Measurements from ENCODE around the gene FCN3.

FCN3 gene

GRCh38 chr1:27374362-27375086 is at the start of gene FCN3:
Gene FCN3 (minus strand): TSS chr1:27374824. CDS start chr1:27374818, 6 bp downstream.
- Histone ChIP-seq H3K9ac (ENCODE audit: low read length in 5 of 5) (no peak within 1 kb of the TSS), H3K36me3 (ENCODE audit: control insufficient read depth in 5 of 5, insufficient read depth in 5 of 5, low read length in 5 of 5) (no peaks in the 10 kb centered on the region), H3K9me3 (ENCODE audit: control insufficient read depth in 5 of 5, low read length in 5 of 5) (no peaks in the 10 kb centered on the region), H3K4me1 (ENCODE audit: control insufficient read depth in 5 of 5, insufficient read depth in 5 of 5, low read length in 5 of 5) (peaks cover 0 to 43% (median 4%) of the 10 kb centered on the region in 5 donors), H3K27me3 (ENCODE audit: control insufficient read depth in 5 of 5, insufficient read depth in 4 of 5, low read length in 5 of 5) (no peaks in the 10 kb centered on the region), H3K4me3 (ENCODE audit: low read depth in 1 of 5, low read length in 5 of 5) (no peak within 1 kb of the TSS), H3K27ac (ENCODE audit: low read depth, low read length) (no peak within 1 kb of the TSS)

DNA sequence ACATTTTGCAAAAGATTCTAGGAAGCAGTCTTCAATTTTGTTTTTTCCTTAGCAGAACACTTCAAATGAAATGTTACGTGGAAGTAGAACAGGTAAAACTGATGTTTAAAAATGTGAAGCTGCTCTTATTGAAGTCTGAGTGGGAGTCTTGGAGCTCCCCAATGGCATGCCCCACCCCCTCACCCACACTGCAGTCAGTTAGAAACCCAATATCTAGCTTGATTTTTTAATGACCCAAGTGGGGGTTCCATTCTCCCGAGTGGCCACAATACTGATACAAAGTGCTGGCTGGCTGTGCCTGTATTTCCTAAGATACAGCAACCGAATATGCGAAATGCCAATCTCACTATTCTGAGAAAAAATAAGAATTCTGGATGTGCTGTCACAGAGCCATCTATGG is 49.1 kb upstream of the FCN3 start:
- H3K27ac ChIP-seq (ENCODE audit: low read depth, low read length): peak overlapping the region; percentile 8
- no peaks in the 10 kb centered on the region for H3K9me3 ChIP-seq (ENCODE audit: control insufficient read depth in 5 of 5, low read length in 5 of 5)
- H3K27me3 ChIP-seq (ENCODE audit: control insufficient read depth in 5 of 5, insufficient read depth in 4 of 5, low read length in 5 of 5): no peaks in the 10 kb centered on the region
- H3K36me3 ChIP-seq (ENCODE audit: control insufficient read depth in 5 of 5, insufficient read depth in 5 of 5, low read length in 5 of 5): peaks cover 3 to 28% (median 14%) of the 10 kb centered on the region in 5 donors
- H3K9ac ChIP-seq (ENCODE audit: low read length in 5 of 5): no peak overlapping the region
- H3K4me1 ChIP-seq (ENCODE audit: control insufficient read depth in 5 of 5, insufficient read depth in 5 of 5, low read length in 5 of 5): peaks cover 7 to 59% (median 45%) of the 10 kb centered on the region in 5 donors
- H3K4me3 ChIP-seq (ENCODE audit: low read depth in 1 of 5, low read length in 5 of 5): no peak overlapping the region

DNA sequence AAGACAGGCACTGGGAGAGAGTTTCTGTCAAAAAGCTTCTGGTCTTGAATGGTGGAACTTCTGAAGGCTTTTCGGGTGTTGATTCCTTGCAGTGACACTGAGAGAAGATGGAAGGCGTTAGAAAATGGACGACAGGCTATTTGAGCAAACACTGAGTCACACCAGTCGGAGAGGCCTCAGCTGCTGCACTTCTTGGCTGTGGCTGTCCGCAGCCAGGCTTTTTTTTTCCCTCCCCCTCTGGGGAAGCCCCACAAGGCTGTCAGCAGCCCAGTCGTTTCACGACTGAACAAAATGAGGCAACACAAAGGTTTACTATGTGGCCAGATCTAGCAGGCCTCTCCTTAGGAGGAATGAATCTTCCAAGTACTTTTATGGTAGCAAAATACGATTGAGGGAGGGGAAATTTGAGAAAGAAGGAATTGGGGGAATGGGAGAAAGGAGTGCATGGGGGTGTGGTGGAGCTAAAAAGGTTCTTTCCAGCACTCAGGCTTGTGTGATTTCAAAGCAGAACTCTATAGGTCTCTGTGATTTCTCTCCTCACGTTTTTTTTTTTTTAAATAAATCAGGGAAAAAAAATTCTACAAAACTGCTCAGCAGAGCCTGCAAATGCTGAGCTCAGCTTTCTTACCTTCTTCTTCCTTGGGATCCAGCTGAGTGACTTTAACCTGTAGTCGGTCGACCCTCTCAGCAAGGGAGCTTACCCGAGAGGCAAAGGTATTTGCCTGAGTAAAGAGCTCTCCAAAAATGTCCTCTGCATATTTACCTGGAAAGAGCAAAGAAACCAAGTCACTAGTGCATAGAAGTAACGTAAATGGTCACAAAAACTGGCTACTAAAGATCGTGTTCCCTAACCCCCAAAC is 43.9 kb upstream of the FCN3 start:
- H3K4me3 ChIP-seq (ENCODE audit: low read depth in 1 of 5, low read length in 5 of 5): no peak overlapping the region
- H3K4me1 ChIP-seq (ENCODE audit: control insufficient read depth in 5 of 5, insufficient read depth in 5 of 5, low read length in 5 of 5): peaks cover 8 to 69% (median 62%) of the 10 kb centered on the region in 5 donors
- H3K27me3 ChIP-seq (ENCODE audit: control insufficient read depth in 5 of 5, insufficient read depth in 4 of 5, low read length in 5 of 5): no peaks in the 10 kb centered on the region
- no peaks in the 10 kb centered on the region for H3K9me3 ChIP-seq (ENCODE audit: control insufficient read depth in 5 of 5, low read length in 5 of 5)
- peaks cover 24 to 50% (median 42%) of the 10 kb centered on the region in 5 donors for H3K36me3 ChIP-seq (ENCODE audit: control insufficient read depth in 5 of 5, insufficient read depth in 5 of 5, low read length in 5 of 5)
- peak overlapping the region; percentile 79 for H3K27ac ChIP-seq (ENCODE audit: low read depth, low read length)
- H3K9ac ChIP-seq (ENCODE audit: low read length in 5 of 5): peak overlapping the region in 4 of 5 donors; percentile 31 to 62 (median 52)

DNA sequence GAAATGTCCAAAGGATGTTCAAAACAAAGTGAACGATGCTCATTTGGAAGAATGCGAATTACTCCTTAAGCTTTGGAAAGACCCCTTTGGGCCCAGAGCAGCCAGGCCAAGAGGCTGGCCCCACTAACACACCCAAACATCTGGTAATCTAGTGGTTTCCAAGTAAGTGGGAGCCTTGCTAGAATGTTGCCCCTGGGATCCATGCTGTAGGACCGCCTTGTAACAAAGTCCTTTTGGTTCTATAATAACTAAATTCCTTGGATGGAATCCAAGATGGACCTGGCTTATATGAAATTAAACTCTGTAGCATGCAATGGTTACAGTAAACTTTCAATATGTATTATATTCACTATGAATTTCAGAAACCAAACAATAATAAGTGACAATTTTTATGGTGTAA is 43.1 kb upstream of the FCN3 start:
- H3K9me3 ChIP-seq (ENCODE audit: control insufficient read depth in 5 of 5, low read length in 5 of 5): no peaks in the 10 kb centered on the region
- H3K36me3 ChIP-seq (ENCODE audit: control insufficient read depth in 5 of 5, insufficient read depth in 5 of 5, low read length in 5 of 5): peaks cover 25 to 59% (median 50%) of the 10 kb centered on the region in 5 donors
- H3K27ac ChIP-seq (ENCODE audit: low read depth, low read length): peak overlapping the region; percentile 79
- H3K4me3 ChIP-seq (ENCODE audit: low read depth in 1 of 5, low read length in 5 of 5): no peak overlapping the region
- H3K9ac ChIP-seq (ENCODE audit: low read length in 5 of 5): peak overlapping the region in 2 of 5 donors; percentile 62
- no peaks in the 10 kb centered on the region for H3K27me3 ChIP-seq (ENCODE audit: control insufficient read depth in 5 of 5, insufficient read depth in 4 of 5, low read length in 5 of 5)
- H3K4me1 ChIP-seq (ENCODE audit: control insufficient read depth in 5 of 5, insufficient read depth in 5 of 5, low read length in 5 of 5): peaks cover 8 to 71% (median 67%) of the 10 kb centered on the region in 5 donors

DNA sequence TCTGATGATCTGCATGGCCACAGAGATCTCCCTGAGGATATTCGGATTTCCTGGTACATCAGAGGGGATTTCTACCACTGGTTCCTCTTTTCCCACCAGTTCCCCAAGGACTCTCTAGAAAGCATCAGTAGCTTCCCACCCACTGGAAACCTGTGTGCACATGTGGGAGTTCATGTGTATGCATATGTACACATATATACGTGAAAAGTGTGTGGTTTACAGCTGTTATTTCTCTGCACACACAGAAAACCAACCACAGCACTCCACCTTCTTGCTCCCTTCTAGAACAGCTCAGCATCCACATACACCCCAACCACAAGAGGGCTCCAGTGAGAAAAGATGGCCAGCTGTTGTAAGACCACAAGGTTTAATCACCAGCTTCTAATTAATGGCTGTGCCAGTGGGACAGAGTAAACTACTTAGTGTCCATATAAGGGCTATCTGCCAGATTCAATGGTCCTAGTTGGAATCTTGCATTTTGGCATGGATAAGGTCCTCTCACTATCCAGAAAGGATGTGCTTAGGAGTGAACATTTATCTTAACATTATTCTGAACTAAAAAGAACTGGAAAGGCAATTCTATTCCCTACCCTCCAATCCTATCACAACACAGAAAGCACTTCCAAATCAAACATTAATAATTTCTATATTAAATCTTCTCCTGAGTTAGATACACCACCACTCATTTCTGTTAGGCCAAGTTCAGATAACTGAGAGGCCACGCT is 41.9 kb upstream of the FCN3 start:
- peaks cover 8 to 74% (median 65%) of the 10 kb centered on the region in 5 donors for H3K4me1 ChIP-seq (ENCODE audit: control insufficient read depth in 5 of 5, insufficient read depth in 5 of 5, low read length in 5 of 5)
- peaks cover 25 to 69% (median 61%) of the 10 kb centered on the region in 5 donors for H3K36me3 ChIP-seq (ENCODE audit: control insufficient read depth in 5 of 5, insufficient read depth in 5 of 5, low read length in 5 of 5)
- no peaks in the 10 kb centered on the region for H3K27me3 ChIP-seq (ENCODE audit: control insufficient read depth in 5 of 5, insufficient read depth in 4 of 5, low read length in 5 of 5)
- no peaks in the 10 kb centered on the region for H3K9me3 ChIP-seq (ENCODE audit: control insufficient read depth in 5 of 5, low read length in 5 of 5)
- peak overlapping the region; percentile 79 for H3K27ac ChIP-seq (ENCODE audit: low read depth, low read length)
- H3K9ac ChIP-seq (ENCODE audit: low read length in 5 of 5): peak overlapping the region in 2 of 5 donors; percentile 10 to 62
- H3K4me3 ChIP-seq (ENCODE audit: low read depth in 1 of 5, low read length in 5 of 5): no peak overlapping the region

- Histone ChIP-seq H3K9ac (ENCODE audit: low read length in 5 of 5) (peak overlapping the region in 1 of 5 donors; percentile 40), H3K4me3 (ENCODE audit: low read depth in 1 of 5, low read length in 5 of 5) (no peak overlapping the region), H3K27ac (ENCODE audit: low read depth, low read length) (peak overlapping the region; percentile 64), H3K4me1 (ENCODE audit: control insufficient read depth in 5 of 5, insufficient read depth in 5 of 5, low read length in 5 of 5) (peaks cover 8 to 69% (median 62%) of the 10 kb centered on the region in 5 donors), H3K27me3 (ENCODE audit: control insufficient read depth in 5 of 5, insufficient read depth in 4 of 5, low read length in 5 of 5) (no peaks in the 10 kb centered on the region), H3K9me3 (ENCODE audit: control insufficient read depth in 5 of 5, low read length in 5 of 5) (no peaks in the 10 kb centered on the region), H3K36me3 (ENCODE audit: control insufficient read depth in 5 of 5, insufficient read depth in 5 of 5, low read length in 5 of 5) (peaks cover 35 to 91% (median 85%) of the 10 kb centered on the region in 5 donors)
Observed at GRCh38 chr1:27414091-27414490, 39.5 kb upstream of the FCN3 start.

DNA sequence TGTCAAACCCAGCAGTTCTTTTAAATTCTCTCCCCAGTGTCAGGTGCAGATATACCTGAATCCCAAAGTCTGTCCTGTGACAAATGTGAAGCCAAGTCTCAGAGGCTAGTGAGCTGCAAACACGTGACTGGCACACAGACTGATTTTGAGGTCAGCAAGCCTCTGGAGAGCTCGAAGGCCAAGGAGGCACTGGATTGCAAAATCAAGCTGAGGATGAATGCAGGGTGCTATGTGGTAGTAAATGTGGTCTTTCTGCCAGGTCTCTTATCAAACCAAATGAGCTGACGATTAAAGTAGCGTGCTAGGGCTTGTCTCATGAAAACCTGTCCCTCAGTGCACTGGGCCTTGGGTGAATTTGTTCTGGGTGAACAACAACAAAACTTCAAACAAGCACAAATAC is 38.4 kb upstream of the FCN3 start:
- no peaks in the 10 kb centered on the region for H3K27me3 ChIP-seq (ENCODE audit: control insufficient read depth in 5 of 5, insufficient read depth in 4 of 5, low read length in 5 of 5)
- peaks cover 33 to 96% (median 89%) of the 10 kb centered on the region in 5 donors for H3K36me3 ChIP-seq (ENCODE audit: control insufficient read depth in 5 of 5, insufficient read depth in 5 of 5, low read length in 5 of 5)
- H3K9me3 ChIP-seq (ENCODE audit: control insufficient read depth in 5 of 5, low read length in 5 of 5): no peaks in the 10 kb centered on the region
- no peak overlapping the region for H3K4me3 ChIP-seq (ENCODE audit: low read depth in 1 of 5, low read length in 5 of 5)
- peaks cover 4 to 58% (median 51%) of the 10 kb centered on the region in 5 donors for H3K4me1 ChIP-seq (ENCODE audit: control insufficient read depth in 5 of 5, insufficient read depth in 5 of 5, low read length in 5 of 5)
- peak overlapping the region; percentile 64 for H3K27ac ChIP-seq (ENCODE audit: low read depth, low read length)
- H3K9ac ChIP-seq (ENCODE audit: low read length in 5 of 5): no peak overlapping the region

DNA sequence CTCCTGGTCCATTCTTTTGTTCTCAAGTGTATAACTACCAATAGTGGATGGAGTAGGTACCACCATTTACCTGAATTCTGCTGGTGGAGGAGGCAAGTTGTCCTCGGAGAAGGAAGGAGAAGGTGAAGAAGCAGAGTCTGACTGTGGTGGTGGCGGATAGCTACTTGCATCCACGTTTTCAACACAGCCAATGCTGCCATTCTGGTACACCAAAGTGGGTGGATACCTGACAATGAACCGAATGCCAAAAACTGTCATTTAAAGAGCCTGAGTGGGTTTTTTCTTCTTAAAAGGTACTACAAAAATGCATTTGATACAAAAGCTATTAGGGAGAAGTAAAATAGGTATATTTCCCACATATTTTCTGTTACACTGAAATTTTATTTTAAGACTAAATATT is 37.9 kb upstream of the FCN3 start:
- H3K9me3 ChIP-seq (ENCODE audit: control insufficient read depth in 5 of 5, low read length in 5 of 5): no peaks in the 10 kb centered on the region
- H3K36me3 ChIP-seq (ENCODE audit: control insufficient read depth in 5 of 5, insufficient read depth in 5 of 5, low read length in 5 of 5): peaks cover 30 to 98% (median 90%) of the 10 kb centered on the region in 5 donors
- H3K9ac ChIP-seq (ENCODE audit: low read length in 5 of 5): no peak overlapping the region
- H3K4me3 ChIP-seq (ENCODE audit: low read depth in 1 of 5, low read length in 5 of 5): no peak overlapping the region
- peak overlapping the region; percentile 15 for H3K27ac ChIP-seq (ENCODE audit: low read depth, low read length)
- H3K4me1 ChIP-seq (ENCODE audit: control insufficient read depth in 5 of 5, insufficient read depth in 5 of 5, low read length in 5 of 5): peaks cover 4 to 53% (median 46%) of the 10 kb centered on the region in 5 donors
- no peaks in the 10 kb centered on the region for H3K27me3 ChIP-seq (ENCODE audit: control insufficient read depth in 5 of 5, insufficient read depth in 4 of 5, low read length in 5 of 5)

- Histone ChIP-seq H3K27me3 (ENCODE audit: control insufficient read depth in 5 of 5, insufficient read depth in 4 of 5, low read length in 5 of 5) (no peaks in the 10 kb centered on the region), H3K9me3 (ENCODE audit: control insufficient read depth in 5 of 5, low read length in 5 of 5) (no peaks in the 10 kb centered on the region), H3K4me1 (ENCODE audit: control insufficient read depth in 5 of 5, insufficient read depth in 5 of 5, low read length in 5 of 5) (peaks cover 8 to 49% (median 43%) of the 10 kb centered on the region in 5 donors), H3K27ac (ENCODE audit: low read depth, low read length) (no peak overlapping the region), H3K36me3 (ENCODE audit: control insufficient read depth in 5 of 5, insufficient read depth in 5 of 5, low read length in 5 of 5) (peaks cover 22 to 93% (median 87%) of the 10 kb centered on the region in 5 donors), H3K4me3 (ENCODE audit: low read depth in 1 of 5, low read length in 5 of 5) (no peak overlapping the region), H3K9ac (ENCODE audit: low read length in 5 of 5) (no peak overlapping the region)
Observed at GRCh38 chr1:27410709-27411108, 36.1 kb upstream of the FCN3 start.
